Measurements from ENCODE around the gene CNOT4.

GRCh38 chr7:135447748-135448147 lies 62.2 kb downstream of the CNOT4 start:
- TF ChIP-seq TCF12 (IDR thresholded peaks at IDR 0.05; ENCODE audit: low read depth): no peak
- no peak for TF ChIP-seq ZBTB7A (IDR thresholded peaks at IDR 0.05; ENCODE audit: low read depth)
